NCI-H1105 treated with DMSO at 0.1 percent for 48 hours (cell line): ENCODE data around the gene FEV.
"Not testable (repeated sequence)": the region's sequence is repeated elsewhere in the genome, so short reads cannot be mapped to it uniquely, and the experiment has no call there.

Experiments
- DNase-seq: peaks from one replicate; lab custom pipeline; 2025; lab: John Stamatoyannopoulos, UW

FEV gene

DNA sequence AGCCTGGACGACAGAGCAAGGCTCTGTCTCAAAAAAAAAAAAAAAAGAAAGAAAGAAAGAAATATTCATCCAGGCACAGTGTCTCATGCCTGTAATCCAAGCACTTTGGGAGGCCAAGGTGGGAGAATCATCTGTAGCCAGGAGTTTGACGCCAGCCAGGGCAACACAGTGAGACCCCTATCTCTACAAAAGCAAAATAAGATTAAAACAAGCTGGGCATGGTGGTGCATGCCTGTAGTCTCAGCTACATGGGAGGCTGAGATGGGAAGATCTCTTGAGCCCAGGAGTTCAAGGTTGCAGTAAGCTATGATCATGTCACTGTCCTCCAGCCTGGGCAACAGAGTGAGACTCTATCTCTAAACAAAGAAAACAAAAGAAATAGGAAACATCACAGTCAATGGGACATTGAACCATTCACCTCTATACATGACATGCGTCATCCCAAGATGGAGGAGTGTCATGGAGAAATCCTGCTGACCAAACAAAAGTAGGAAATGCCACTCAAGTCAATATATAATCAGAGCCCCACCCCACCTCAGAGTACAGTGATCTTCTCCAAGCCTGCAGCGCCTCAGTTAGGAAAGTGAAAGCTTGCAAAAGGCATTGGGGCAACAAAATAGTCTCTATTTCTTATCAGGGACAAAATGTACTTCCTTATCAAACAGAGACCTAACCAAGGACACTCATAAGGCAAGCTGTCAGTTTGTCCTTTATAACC lies 9.8 kb downstream of the FEV start:
- DNase-seq, result no peak

- no peak for DNase-seq
Observed at GRCh38 chr2:218970894-218971293, 14.1 kb downstream of the FEV start.

DNA sequence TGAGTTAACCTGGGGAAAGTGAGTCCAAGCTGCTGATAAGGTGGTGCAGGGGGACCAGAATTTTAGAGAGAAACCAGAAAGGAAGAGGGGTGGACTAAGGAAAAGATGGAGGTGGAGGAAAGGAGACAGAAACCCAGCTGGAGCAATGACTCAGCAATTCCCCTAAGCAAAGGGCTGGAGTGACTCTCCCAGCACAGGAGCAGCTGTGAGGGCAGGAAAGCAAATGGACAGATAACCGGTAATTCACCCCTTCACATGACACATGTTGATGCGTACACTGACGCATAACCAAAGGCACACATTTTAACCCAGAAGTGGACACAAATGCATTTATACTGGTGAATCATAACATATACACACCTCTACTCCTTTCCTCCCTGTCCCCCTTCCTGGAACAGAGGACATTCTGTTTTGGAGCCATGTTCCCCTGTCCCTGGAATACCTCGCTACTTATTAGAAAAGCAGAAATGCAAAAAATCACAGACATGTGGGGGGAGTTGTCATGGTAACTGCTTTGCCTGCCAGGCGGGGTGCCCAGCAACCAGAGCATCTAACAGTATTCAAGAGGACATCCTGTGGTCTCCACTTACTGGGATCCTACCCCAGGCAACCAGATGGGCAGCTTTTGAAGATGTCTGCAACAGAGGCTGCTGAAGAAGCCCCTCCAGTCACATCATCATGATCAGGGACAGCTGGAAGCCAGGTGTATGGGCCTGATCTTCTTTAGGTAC lies 20.8 kb downstream of the FEV start:
- DNase-seq, result no peak

- no peak for DNase-seq
Observed at GRCh38 chr2:218963601-218964000, 21.4 kb downstream of the FEV start.

DNA sequence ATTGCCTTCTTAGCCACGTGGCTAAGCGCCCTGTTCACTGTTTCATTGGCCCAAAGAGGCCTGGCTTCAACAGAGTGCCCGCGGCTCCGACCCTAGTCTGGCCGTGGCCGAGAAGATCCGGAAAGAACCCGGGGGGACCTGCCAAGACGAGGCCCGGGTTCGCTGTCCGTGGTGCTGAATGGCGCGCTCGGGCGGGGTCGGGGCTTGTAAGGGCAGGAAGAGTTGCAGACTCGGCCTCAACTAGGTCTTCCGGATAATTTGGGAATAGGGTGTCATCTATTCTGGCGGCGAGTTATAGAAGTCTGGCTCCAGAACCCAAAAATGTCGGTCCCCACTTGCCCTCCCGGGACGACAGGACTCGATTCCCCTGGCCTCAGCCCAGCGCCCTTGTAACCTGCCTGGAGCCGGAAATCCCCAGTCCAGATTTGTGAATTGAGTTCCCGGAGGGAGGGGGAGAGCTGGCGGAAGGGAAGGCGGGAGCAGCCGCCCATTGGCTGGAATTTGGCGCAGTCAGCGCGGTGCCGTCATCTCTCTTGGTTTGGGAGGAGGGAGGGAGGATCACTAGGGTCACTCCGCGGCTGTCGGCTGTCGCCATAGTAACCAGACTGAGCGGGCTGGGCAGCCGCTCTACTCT lies 22.0 kb downstream of the FEV start:
- DNase-seq, result peak; percentile 94

DNA sequence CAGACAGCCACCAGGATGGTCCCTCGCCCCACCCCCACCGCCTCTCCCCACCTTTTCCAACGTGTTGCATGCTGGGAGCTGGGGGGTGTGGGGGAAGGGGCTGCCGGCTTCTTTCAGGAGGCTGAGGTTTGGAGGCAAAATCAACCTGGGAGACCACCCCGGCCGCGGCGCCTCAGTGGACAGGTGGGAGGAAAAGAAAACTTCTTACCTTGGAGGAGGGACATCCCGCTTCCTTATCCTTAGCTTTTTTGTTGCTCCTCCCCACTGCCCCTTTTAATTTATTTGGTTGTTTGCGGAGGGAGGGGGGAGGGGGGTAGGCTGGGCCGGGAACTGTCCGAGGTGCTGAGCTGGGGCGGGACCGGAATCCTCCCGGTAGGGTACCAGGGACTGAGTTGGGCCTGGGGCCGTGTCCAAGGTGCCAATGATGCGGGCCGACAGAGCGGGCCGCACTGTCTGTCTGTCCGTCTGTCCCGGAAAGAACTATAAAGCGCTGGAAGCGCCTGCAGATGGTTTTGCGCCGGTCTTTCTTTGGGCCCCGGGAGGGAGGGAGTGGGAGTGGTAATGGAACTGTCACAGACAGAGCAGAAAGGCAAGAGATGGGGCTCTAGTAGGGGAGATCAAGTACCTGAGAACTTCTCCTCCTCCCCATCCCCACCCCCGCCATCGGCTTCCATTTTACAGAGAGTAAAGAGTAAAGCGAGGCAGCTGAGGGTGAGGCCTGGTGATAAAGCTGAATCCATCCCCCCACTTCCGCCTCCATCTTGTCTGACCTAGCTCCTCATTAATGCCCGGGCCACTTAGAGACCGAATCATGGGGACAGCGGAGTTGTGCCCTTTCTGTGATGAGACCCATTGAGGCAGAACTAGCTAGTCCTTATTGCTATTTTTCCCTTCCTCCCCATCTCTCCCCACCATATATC lies 23.1 kb downstream of the FEV start:
- peak; percentile 41 for DNase-seq

GRCh38 chr2:218961229-218961628 lies 23.8 kb downstream of the FEV start:
- DNase-seq, result no peak

- no peak for DNase-seq
Observed at GRCh38 chr2:218960309-218961165, 24.4 kb downstream of the FEV start.

GRCh38 chr2:218959761-218960308 lies 25.1 kb downstream of the FEV start:
- peak; percentile 41 for DNase-seq

DNA sequence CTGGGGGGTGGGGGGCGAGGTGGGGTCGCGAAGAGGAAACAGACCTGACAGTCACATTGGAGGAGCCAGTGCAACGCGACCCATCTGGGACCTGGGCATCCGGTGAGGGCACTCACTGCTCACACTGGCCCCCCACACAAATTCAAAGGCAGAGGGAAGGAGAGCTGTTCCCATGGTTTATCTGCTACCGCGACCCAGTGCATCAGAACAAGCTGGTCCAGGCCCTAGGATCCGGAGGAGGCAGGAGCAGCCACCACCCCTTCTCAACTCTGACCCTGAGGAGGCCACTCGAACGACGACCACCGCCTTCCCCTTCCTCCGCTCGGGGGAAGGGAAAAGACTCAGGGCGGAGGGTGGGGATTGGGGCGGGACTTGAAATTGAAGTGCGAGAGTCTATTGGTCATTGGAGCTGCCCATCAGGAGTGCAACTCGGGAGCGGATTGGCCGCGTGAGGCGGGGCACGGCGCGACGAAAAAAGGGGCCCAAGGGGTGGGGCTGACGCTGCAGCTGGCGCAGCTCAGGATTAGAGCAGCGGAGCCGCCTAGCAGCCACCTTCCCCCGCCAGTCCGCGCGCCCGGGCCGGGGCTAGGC lies 25.7 kb downstream of the FEV start, which contains the start of gene CDK5R2:
Gene CDK5R2 (plus strand): TSS at position 526 of the 591 bp plus-strand sequence. CDS start 155 bp downstream, outside the sequence.
- peak; percentile 89 for DNase-seq

GRCh38 chr2:218958276-218958675 lies 26.7 kb downstream of the FEV start:
- no peak for DNase-seq

DNA sequence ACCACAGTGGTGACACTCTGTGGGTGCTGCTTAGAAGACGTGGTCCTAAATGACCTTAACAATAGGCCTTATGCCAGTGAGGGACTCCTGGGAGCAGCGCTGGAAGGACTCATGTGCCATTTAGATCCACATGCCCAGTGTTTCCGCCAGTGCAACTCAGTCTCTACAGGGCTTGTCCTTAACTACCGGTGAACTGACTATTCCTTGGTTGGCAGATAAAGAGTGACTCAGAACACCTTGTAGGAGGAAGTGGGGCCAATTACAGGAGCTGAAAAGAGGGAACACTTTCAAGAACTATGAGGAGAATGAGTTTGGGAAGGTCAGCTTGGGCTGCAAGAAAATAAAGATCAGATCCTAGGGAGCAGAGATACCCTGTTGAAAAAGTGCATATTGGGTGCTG lies 27.3 kb downstream of the FEV start:
- DNase-seq, result no peak

GRCh38 chr2:218956039-218956438 lies 28.9 kb downstream of the FEV start:
- DNase-seq, result no peak

- no peak for DNase-seq
Observed at GRCh38 chr2:218954541-218955300, 30.3 kb downstream of the FEV start.

DNA sequence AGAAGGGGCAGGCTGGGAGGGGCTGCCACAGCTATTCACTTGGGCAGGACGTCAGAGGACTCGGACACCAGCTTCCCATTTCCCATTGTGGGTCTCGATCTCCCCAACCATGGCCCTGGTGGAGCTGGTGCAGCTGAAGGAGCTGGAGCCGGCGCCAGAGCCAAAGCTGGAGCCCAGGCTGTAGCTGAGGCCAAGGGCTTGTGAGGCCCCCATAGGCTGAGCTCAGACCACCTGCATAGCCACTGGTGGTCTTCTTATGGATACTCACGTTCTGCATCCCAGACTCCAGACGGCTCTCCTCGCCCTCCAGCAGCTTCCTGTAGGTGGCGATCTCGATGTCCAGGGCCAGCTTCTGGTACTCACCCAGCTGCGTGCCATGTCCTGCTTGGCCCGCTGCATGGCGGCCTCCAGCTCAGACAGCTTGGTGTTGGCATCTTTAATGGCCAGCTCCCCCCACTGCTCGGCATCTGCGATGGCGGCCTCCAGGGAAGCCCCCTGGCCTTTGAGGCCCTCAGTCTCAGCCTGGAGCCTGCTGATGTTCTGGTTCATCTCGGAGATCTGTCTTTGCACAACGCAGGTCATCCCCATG lies 31.5 kb downstream of the FEV start:
- no peak for DNase-seq

DNA sequence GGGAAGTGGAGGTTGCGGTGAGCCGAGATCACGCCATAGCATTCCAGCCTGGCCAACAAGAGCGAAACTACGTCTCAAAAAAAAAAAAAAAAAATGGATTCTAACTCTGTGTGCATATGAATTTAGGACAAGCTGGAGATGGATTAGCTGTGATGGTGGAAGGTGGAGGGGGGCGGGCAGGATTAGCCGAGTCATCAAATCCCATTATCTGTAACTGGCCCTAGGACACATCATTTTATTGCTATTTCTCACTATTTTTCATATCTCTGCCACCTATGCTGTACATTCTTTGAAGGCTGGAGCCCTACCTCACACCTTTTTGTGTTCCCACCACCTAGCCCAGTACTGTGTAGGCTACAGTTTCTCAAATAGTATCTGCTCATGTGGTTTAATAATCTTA lies 32.8 kb downstream of the FEV start:
- no peak for DNase-seq

GRCh38 chr2:218946621-218947020 lies 38.4 kb downstream of the FEV start:
- DNase-seq, result no peak

GRCh38 chr2:218944759-218945404 lies 40.1 kb downstream of the FEV start:
- DNase-seq, result no peak

- DNase-seq, result not testable (repeated sequence)
Observed at GRCh38 chr2:218931751-218932150, 53.2 kb downstream of the FEV start.
